Keratinocyte (primary cell): Measurements from ENCODE around the gene GRB10. TPM values are rescaled to one million over a fixed set of nuclear protein-coding genes. Genes with fewer than 3 reads are reported as not detected.

ENCODE experiments used
- DNase-seq: peaks from one replicate; pipeline ENCODE4 v3.0.0-alpha.2; 2011; ENCODE audit warnings: low read depth, missing footprints, low spot score
- FAIRE-seq: peaks from 2 replicates; lab custom pipeline; 2011; peaks lifted over from hg19 to GRCh38; lab: Jason Lieb, UNC
- H2AFZ ChIP-seq: 2 replicates; pipeline ENCODE4 v1.6.0; 2012; ENCODE audit warnings: low read length, control low read depth, inconsistent platforms; ENCODE audit not compliant: control insufficient read depth
- H3K27ac ChIP-seq: 2 replicates; pipeline ENCODE4 v1.5.1; 2011; ENCODE audit warnings: low read length; ENCODE audit not compliant: control insufficient read depth, insufficient read depth
- H3K27me3 ChIP-seq: 3 replicates; pipeline ENCODE4 v1.6.0; 2011; ENCODE audit warnings: low read length; ENCODE audit not compliant: control insufficient read depth, insufficient read depth; ENCODE audit errors: extremely low read depth
- H3K36me3 ChIP-seq, 2 experiments: 2 replicates in 1 of 2; 3 replicates in 1 of 2; pipeline ENCODE4 v1.5.1; 2011; ENCODE audit warnings: low read length in 2 of 2, mild to moderate bottlenecking in 1 of 2; ENCODE audit not compliant: control insufficient read depth in 2 of 2, insufficient read depth in 2 of 2; ENCODE audit errors: extremely low read depth in 1 of 2
- H3K4me1 ChIP-seq: 3 replicates; pipeline ENCODE4 v1.5.1; 2011; ENCODE audit warnings: low read length; ENCODE audit not compliant: control insufficient read depth, insufficient read depth; ENCODE audit errors: extremely low read depth
- H3K4me2 ChIP-seq: 3 replicates; pipeline ENCODE4 v1.6.0; 2011; ENCODE audit warnings: low read depth, low read length; ENCODE audit not compliant: control insufficient read depth, insufficient read depth; ENCODE audit errors: extremely low read depth
- H3K4me3 ChIP-seq, 3 experiments: fragments of 200-600 bp in 1 of 3; sonication (generic) in 1 of 3; 2 replicates in 2 of 3; 3 replicates in 1 of 3; pipeline ENCODE4 v1.5.1; 2011 to 2016; ENCODE audit warnings: low read length in 3 of 3, mild to moderate bottlenecking in 3 of 3, control low read depth in 2 of 3, inconsistent platforms in 1 of 3, low read depth in 1 of 3, mixed read lengths in 1 of 3, mixed run types in 1 of 3, moderate library complexity in 1 of 3; ENCODE audit not compliant: control insufficient read depth in 2 of 3, insufficient read depth in 2 of 3; ENCODE audit errors: extremely low read depth in 1 of 3
- H3K79me2 ChIP-seq: 2 replicates; pipeline ENCODE4 v1.6.0; 2012; ENCODE audit warnings: low read length; ENCODE audit not compliant: control insufficient read depth, insufficient read depth
- H3K9ac ChIP-seq: 3 replicates; pipeline ENCODE4 v1.6.0; 2011; ENCODE audit warnings: low read length; ENCODE audit not compliant: control insufficient read depth, insufficient read depth; ENCODE audit errors: extremely low read depth
- H3K9me1 ChIP-seq: 3 replicates; pipeline ENCODE4 v1.6.0; 2011; ENCODE audit warnings: low read length; ENCODE audit not compliant: control insufficient read depth, insufficient read depth; ENCODE audit errors: extremely low read depth
- H3K9me3 ChIP-seq: 2 replicates; pipeline ENCODE4 v1.5.1; 2012; ENCODE audit warnings: low read depth, low read length; ENCODE audit not compliant: control insufficient read depth
- H4K20me1 ChIP-seq: 3 replicates; pipeline ENCODE4 v1.6.0; 2011; ENCODE audit warnings: low read length; ENCODE audit not compliant: control insufficient read depth, insufficient read depth; ENCODE audit errors: extremely low read depth
- CTCF ChIP-seq, 3 experiments: IDR thresholded peaks in 1 of 3; conservative IDR thresholded peaks in 1 of 3; optimal IDR thresholded peaks in 1 of 3; 2 replicates in 2 of 3; 3 replicates in 1 of 3; pipeline versions ENCODE3 to v1.5.1; 2011; ENCODE audit warnings: low read length in 3 of 3, mild to moderate bottlenecking in 3 of 3, moderate library complexity in 2 of 3, control low read depth in 1 of 3, inconsistent platforms in 1 of 3; ENCODE audit not compliant: insufficient read depth in 2 of 3; ENCODE audit errors: extremely low read depth in 1 of 3
- EZH2 ChIP-seq: IDR thresholded peaks from one replicate; pipeline ENCODE4 v1.6.1; 2012; ENCODE audit warnings: inconsistent platforms, mild to moderate bottlenecking, low read length, moderate library complexity
- dilution Hi-C: fragments of 300-500 bp; cut with MboI; formaldehyde crosslinking; loops from one replicate; pipeline ENCODE4 v1.7.0; 2020; ENCODE audit warnings: low sequenced_read_pairs; ENCODE audit not compliant: extremely low pct_ligation_motif_present
- polyA plus RNA-seq, 5 experiments: library from polyadenylated mRNA; depleted of rRNA in 3 of 5; stranded (reverse) in 3 of 5; stranded (forward) in 1 of 5; unstranded in 1 of 5; fragments of >200 nt; gene quantifications; 1 replicate in 1 of 5; 2 replicates in 3 of 5; 3 replicates in 1 of 5; pipeline versions ENCODE4 v1.2.1 to v1.2.3, GENCODE V29; 2011 to 2012; ENCODE audit warnings: missing spikeins in 2 of 5, low read depth in 1 of 5, low replicate concordance in 1 of 5

Gene GRB10
- polyA plus RNA-seq, 1 donor (not counting 4 experiments of a cell fraction or from before 2014, with no cell fraction given), result 4.4 TPM

- H3K4me2 ChIP-seq, result no peak overlapping the region
- H3K79me2 ChIP-seq, result no peaks in the 10 kb centered on the region
- H3K36me3 ChIP-seq, result no peaks in the 10 kb centered on the region
- no peaks in the 10 kb centered on the region for H4K20me1 ChIP-seq
- H3K9me1 ChIP-seq, result no peaks in the 10 kb centered on the region
- H3K27ac ChIP-seq, result no peak overlapping the region
- H2AFZ ChIP-seq, result no peak overlapping the region
- no peak for FAIRE-seq
- H3K9ac ChIP-seq, result no peak overlapping the region
- no peak for DNase-seq
- peaks cover 38% of the 10 kb centered on the region for H3K27me3 ChIP-seq
- H3K9me3 ChIP-seq, result no peaks in the 10 kb centered on the region
- no peak overlapping the region for H3K4me3 ChIP-seq
- TF ChIP-seq EZH2 (no peak), CTCF (optimal IDR thresholded peaks at IDR 0.05 in 1 of 3, IDR thresholded peaks at IDR 0.05 in 1 of 3, conservative IDR thresholded peaks at IDR 0.05 in 1 of 3; ENCODE audit: extremely low read depth in 1 of 3, insufficient read depth in 2 of 3, low read length in 3 of 3) (no peak)
- dilution Hi-C loops, result no loop called here
- no peaks in the 10 kb centered on the region for H3K4me1 ChIP-seq
Observed at GRCh38 chr7:50557099-50557498, 225.6 kb downstream of the GRB10 start.

GRCh38 chr7:50556247-50556991 is 226.3 kb downstream of the GRB10 start:
- H3K27me3 ChIP-seq, result peaks cover 34% of the 10 kb centered on the region

More at GRCh38 chr7:50556247-50556991, 226.3 kb downstream of the GRB10 start:
- Histone ChIP-seq H3K4me2 (no peak overlapping the region), H3K9me3 (no peaks in the 10 kb centered on the region), H3K36me3 (no peaks in the 10 kb centered on the region), H3K27ac (no peak overlapping the region), H3K4me3 (no peak overlapping the region), H3K9ac (no peak overlapping the region), H4K20me1 (no peaks in the 10 kb centered on the region), H3K4me1 (no peaks in the 10 kb centered on the region), H3K9me1 (no peaks in the 10 kb centered on the region), H3K79me2 (no peaks in the 10 kb centered on the region), H2AFZ (no peak overlapping the region)
- DNase-seq (no peak), FAIRE-seq (no peak)
- TF ChIP-seq CTCF (optimal IDR thresholded peaks at IDR 0.05 in 1 of 3, IDR thresholded peaks at IDR 0.05 in 1 of 3, conservative IDR thresholded peaks at IDR 0.05 in 1 of 3; ENCODE audit: extremely low read depth in 1 of 3, insufficient read depth in 2 of 3, low read length in 3 of 3) (no peak), EZH2 (no peak)
- dilution Hi-C loops, result no loop called here
